ENCODE results near the gene ARNT2.

DNA sequence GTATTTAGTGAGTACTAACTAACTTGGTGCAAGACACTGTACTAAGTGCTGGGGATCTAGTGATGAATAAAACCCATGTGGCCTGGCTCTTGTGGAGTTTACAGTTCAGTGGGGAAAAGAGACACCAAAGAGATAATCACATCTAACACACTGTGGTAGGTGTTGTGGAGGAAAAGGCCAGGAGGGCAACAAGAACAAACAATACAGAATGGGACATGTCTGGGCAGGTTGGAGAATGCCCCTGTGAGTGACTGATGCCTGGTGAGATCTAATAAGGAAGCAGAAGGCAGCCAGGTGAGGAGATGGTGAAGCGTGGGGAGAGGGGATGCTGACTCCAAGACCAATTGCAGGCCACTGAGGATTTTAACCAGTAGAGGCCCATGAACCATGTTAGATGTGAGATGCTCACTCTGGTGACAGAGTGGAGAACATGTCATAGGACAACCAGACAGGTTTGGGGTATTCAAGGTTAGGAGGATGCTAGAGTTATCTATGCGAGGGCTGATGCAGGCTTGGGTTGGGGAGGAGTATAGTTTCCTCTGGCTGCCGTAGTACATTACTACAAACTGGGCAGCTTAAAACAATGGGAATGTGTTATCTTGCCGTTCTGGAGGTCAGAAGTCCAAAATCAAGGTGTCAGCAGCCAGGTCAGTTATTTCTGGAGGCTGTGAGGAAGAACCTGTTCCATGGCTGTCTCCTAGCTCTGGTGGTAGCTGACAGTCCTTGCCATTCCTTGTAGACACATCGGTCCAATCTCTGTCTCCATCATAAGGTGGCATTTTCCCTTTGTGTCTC lies 81.4 kb downstream of the ARNT2 start:
- TF ChIP-seq, protein P1, sequence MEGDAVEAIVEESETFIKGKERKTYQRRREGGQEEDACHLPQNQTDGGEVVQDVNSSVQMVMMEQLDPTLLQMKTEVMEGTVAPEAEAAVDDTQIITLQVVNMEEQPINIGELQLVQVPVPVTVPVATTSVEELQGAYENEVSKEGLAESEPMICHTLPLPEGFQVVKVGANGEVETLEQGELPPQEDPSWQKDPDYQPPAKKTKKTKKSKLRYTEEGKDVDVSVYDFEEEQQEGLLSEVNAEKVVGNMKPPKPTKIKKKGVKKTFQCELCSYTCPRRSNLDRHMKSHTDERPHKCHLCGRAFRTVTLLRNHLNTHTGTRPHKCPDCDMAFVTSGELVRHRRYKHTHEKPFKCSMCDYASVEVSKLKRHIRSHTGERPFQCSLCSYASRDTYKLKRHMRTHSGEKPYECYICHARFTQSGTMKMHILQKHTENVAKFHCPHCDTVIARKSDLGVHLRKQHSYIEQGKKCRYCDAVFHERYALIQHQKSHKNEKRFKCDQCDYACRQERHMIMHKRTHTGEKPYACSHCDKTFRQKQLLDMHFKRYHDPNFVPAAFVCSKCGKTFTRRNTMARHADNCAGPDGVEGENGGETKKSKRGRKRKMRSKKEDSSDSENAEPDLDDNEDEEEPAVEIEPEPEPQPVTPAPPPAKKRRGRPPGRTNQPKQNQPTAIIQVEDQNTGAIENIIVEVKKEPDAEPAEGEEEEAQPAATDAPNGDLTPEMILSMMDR (IDR thresholded peaks at IDR 0.05): no peak
- no peak for TF ChIP-seq POLR2A (IDR thresholded peaks at IDR 0.05)
